GM23338 (cell line): ENCODE results near the gene MAP2K5. TPM values are rescaled to one million over a fixed set of nuclear protein-coding genes. Genes with fewer than 3 reads are reported as not detected.

Experiments used
- ATAC-seq: fragments of 200-7000 bp; cut with Tn5 transposase; 3 replicates; pipeline ENCODE4 v1.9.1; 2020
- DNase-seq: peaks from one replicate; pipeline ENCODE4 v3.0.0-alpha.2; 2015; ENCODE audit warnings: low spot score
- H2AFZ ChIP-seq: fragments of 200-600 bp; sonication (generic); 2 replicates; pipeline ENCODE4 v1.8.0; 2016; ENCODE audit warnings: antibody characterized with exemption, mild to moderate bottlenecking, moderate library complexity
- H3F3A ChIP-seq: fragments of 200-600 bp; sonication (generic); replicated peaks from 2 replicates; pipeline ENCODE4 v1.8.0; 2017; ENCODE audit warnings: antibody characterized with exemption, mixed run types, low read depth
- H3K27ac ChIP-seq: fragments of 200-600 bp; sonication (generic); 2 replicates; pipeline ENCODE4 v1.6.1; 2016; ENCODE audit warnings: low read depth
- H3K27me3 ChIP-seq: fragments of 200-600 bp; sonication (generic); 2 replicates; pipeline ENCODE4 v1.8.0; 2016; ENCODE audit warnings: mild to moderate bottlenecking, mixed run types, moderate library complexity; ENCODE audit not compliant: insufficient read depth
- H3K36me3 ChIP-seq: fragments of 200-600 bp; sonication (generic); 2 replicates; pipeline ENCODE4 v1.8.0; 2016; ENCODE audit warnings: mild to moderate bottlenecking; ENCODE audit not compliant: insufficient read depth
- H3K4me1 ChIP-seq: fragments of 200-600 bp; sonication (generic); 2 replicates; pipeline ENCODE4 v1.8.0; 2016; ENCODE audit warnings: mild to moderate bottlenecking, moderate library complexity; ENCODE audit not compliant: insufficient read depth
- H3K4me2 ChIP-seq: fragments of 200-600 bp; sonication (generic); 2 replicates; pipeline ENCODE4 v1.7.1; 2017; ENCODE audit warnings: mixed run types
- H3K4me3 ChIP-seq: fragments of 200-600 bp; sonication (generic); 2 replicates; pipeline ENCODE4 v1.6.1; 2016; ENCODE audit warnings: mixed run types
- H3K79me2 ChIP-seq: fragments of 200-600 bp; sonication (generic); replicated peaks from 2 replicates; pipeline ENCODE4 v1.8.0; 2017; ENCODE audit warnings: mild to moderate bottlenecking; ENCODE audit not compliant: insufficient read depth
- H3K9me2 ChIP-seq: fragments of 200-600 bp; sonication (generic); 2 replicates; pipeline ENCODE4 v1.8.0; 2017; ENCODE audit not compliant: insufficient read depth
- H4K20me1 ChIP-seq: fragments of 200-600 bp; sonication (generic); replicated peaks from 2 replicates; pipeline ENCODE4 v1.8.0; 2017; ENCODE audit warnings: mild to moderate bottlenecking; ENCODE audit not compliant: insufficient read depth
- H3K27ac Mint-ChIP-seq: 2 replicates; pipeline ENCODE4 v1.8.0; 2020; ENCODE audit warnings: inconsistent platforms, mild to moderate bottlenecking, moderate library complexity, mixed read lengths
- H3K27me3 Mint-ChIP-seq: 3 replicates; pipeline ENCODE4 v1.8.0; 2022; ENCODE audit warnings: low read depth, mild to moderate bottlenecking, moderate library complexity, mixed read lengths, inconsistent platforms; ENCODE audit not compliant: insufficient read depth, poor library complexity
- H3K36me3 Mint-ChIP-seq: 3 replicates; pipeline ENCODE4 v1.8.0; 2021; ENCODE audit warnings: low read depth, mild to moderate bottlenecking, inconsistent platforms, moderate library complexity, mixed read lengths
- H3K4me1 Mint-ChIP-seq: 3 replicates; pipeline ENCODE4 v1.8.0; 2020; ENCODE audit warnings: mild to moderate bottlenecking, inconsistent platforms, mixed read lengths
- H3K4me3 Mint-ChIP-seq: 3 replicates; pipeline ENCODE4 v1.8.0; 2021; ENCODE audit warnings: moderate library complexity, mild to moderate bottlenecking, inconsistent platforms, mixed read lengths
- H3K9me3 Mint-ChIP-seq: 3 replicates; pipeline ENCODE4 v1.8.0; 2020; ENCODE audit warnings: moderate library complexity, mild to moderate bottlenecking, inconsistent platforms, mixed read lengths
- CREB1 ChIP-seq: fragments of 250-450 bp; sonication (Bioruptor Pico); IDR thresholded peaks from 2 replicates; pipeline ENCODE4 v1.5.0; 2020; ENCODE audit warnings: low read depth, mild to moderate bottlenecking, moderate library complexity
- EZH2 ChIP-seq: fragments of 200-600 bp; sonication (generic); IDR thresholded peaks from one replicate; pipeline ENCODE4 v1.8.0; 2017; ENCODE audit warnings: antibody characterized with exemption, mild to moderate bottlenecking, low read depth; ENCODE audit not compliant: unreplicated experiment
- EZH2phosphoT487 ChIP-seq: fragments of 200-600 bp; sonication (generic); IDR thresholded peaks from one replicate; pipeline ENCODE4 v1.8.1; 2018; ENCODE audit warnings: antibody characterized with exemption; ENCODE audit not compliant: unreplicated experiment
- NANOG ChIP-seq: IDR thresholded peaks from 2 replicates; pipeline ENCODE4 v1.6.1; 2016; ENCODE audit warnings: antibody characterized with exemption, borderline replicate concordance
- POLR2AphosphoS5 ChIP-seq: IDR thresholded peaks from 2 replicates; pipeline ENCODE4 v1.6.1; 2016; ENCODE audit warnings: antibody characterized with exemption, low read depth
- STAT1 ChIP-seq: IDR thresholded peaks from one replicate; pipeline ENCODE4 v1.6.1; 2016; ENCODE audit warnings: antibody characterized with exemption; ENCODE audit not compliant: unreplicated experiment
- ZNF114 ChIP-seq: fragments of 250-450 bp; sonication (Bioruptor Pico); IDR thresholded peaks from 2 replicates; pipeline ENCODE4 v1.5.0; 2020; ENCODE audit warnings: mild to moderate bottlenecking, moderate library complexity
- ZNF331 ChIP-seq: fragments of 250-450 bp; sonication (Bioruptor Pico); IDR thresholded peaks from 2 replicates; pipeline ENCODE4 v1.5.0; 2020; ENCODE audit warnings: low read depth, mild to moderate bottlenecking, moderate library complexity
- polyA plus RNA-seq: library from polyadenylated mRNA; unstranded; fragments of >200 nt; fragmentation: Nextera tagmentation; extraction: Ambion mirVana; gene quantifications from 2 replicates; pipeline ENCODE4 v1.2.1, GENCODE V29; 2016
- total RNA-seq: library from RNA; depleted of rRNA; stranded (reverse); fragments of >200 nt; shearing (Covaris generic); gene quantifications from 2 replicates; pipeline ENCODE4 v1.2.3, GENCODE V29; 2014
- TF ChIP-seq, protein P1 (sequence below): IDR thresholded peaks from one replicate; pipeline ENCODE4 v1.6.1; 2018; ENCODE audit warnings: antibody characterized with exemption; ENCODE audit not compliant: unreplicated experiment
- TF ChIP-seq, protein P2 (sequence below), 2 experiments: fragments of 200-600 bp in 1 of 2; sonication (generic) in 1 of 2; conservative IDR thresholded peaks; 2 replicates each; pipeline versions ENCODE4 v1.5.1 to v1.6.1; 2016 to 2017; ENCODE audit warnings: antibody characterized with exemption in 2 of 2, low read depth in 2 of 2, mild to moderate bottlenecking in 2 of 2, moderate library complexity in 1 of 2
- TF ChIP-seq, protein P3 (sequence below): IDR thresholded peaks from 2 replicates; pipeline ENCODE4 v1.6.1; 2016; ENCODE audit warnings: antibody characterized with exemption
- TF ChIP-seq, protein P4 (sequence below): fragments of 250-450 bp; sonication (Bioruptor Pico); IDR thresholded peaks from 2 replicates; pipeline ENCODE4 v1.5.0; 2020; ENCODE audit warnings: mild to moderate bottlenecking, moderate library complexity

Gene MAP2K5
- total and polyA plus RNA-seq, 2 experiments from 2014 or later = 6.5 to 13.6 TPM

DNA sequence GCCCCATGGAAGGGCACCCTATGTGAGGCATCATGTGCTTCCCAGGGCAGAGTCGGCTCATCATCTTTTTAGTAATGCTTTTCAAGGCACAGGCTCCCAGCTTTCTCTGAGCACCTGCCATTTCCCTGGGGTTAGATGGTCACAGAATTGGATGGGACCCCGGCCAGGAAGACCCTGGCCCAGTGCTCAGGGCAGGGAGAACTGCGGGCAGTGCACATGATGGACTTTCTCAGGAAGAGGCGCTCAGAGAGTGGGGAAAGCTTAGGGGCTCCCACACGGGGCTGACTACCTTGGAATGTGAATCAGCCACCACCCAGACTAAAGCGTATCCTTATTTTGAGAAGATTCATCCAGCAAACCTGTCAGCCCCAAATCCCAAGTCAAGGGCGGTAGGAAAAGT is 266.3 kb downstream of the MAP2K5 start:
- no peaks in the 10 kb centered on the region for H4K20me1 ChIP-seq
- H3K27me3 Mint-ChIP-seq = peaks cover 23% of the 10 kb centered on the region
- H3K27ac Mint-ChIP-seq = no peak overlapping the region

More for the DNA sequence above, 266.3 kb downstream of the MAP2K5 start:
- no peaks in the 10 kb centered on the region for H3K27me3 ChIP-seq
- H2AFZ ChIP-seq = no peak overlapping the region
- no peaks in the 10 kb centered on the region for H3K36me3 ChIP-seq
- no peak for DNase-seq
- H3K9me3 Mint-ChIP-seq = no peaks in the 10 kb centered on the region
- H3K9me2 ChIP-seq = no peaks in the 10 kb centered on the region
- no peak for ATAC-seq
- H3K4me3 Mint-ChIP-seq = no peak overlapping the region
- TF ChIP-seq POLR2AphosphoS5 (no peak), NANOG (no peak), CREB1 (CRISPR knock-in tag) (no peak), ZNF331 (CRISPR knock-in tag) (no peak), EZH2phosphoT487 (no peak), EZH2 (no peak), STAT1 (no peak), ZNF114 (CRISPR knock-in tag) (no peak)
- TF ChIP-seq, protein P1, sequence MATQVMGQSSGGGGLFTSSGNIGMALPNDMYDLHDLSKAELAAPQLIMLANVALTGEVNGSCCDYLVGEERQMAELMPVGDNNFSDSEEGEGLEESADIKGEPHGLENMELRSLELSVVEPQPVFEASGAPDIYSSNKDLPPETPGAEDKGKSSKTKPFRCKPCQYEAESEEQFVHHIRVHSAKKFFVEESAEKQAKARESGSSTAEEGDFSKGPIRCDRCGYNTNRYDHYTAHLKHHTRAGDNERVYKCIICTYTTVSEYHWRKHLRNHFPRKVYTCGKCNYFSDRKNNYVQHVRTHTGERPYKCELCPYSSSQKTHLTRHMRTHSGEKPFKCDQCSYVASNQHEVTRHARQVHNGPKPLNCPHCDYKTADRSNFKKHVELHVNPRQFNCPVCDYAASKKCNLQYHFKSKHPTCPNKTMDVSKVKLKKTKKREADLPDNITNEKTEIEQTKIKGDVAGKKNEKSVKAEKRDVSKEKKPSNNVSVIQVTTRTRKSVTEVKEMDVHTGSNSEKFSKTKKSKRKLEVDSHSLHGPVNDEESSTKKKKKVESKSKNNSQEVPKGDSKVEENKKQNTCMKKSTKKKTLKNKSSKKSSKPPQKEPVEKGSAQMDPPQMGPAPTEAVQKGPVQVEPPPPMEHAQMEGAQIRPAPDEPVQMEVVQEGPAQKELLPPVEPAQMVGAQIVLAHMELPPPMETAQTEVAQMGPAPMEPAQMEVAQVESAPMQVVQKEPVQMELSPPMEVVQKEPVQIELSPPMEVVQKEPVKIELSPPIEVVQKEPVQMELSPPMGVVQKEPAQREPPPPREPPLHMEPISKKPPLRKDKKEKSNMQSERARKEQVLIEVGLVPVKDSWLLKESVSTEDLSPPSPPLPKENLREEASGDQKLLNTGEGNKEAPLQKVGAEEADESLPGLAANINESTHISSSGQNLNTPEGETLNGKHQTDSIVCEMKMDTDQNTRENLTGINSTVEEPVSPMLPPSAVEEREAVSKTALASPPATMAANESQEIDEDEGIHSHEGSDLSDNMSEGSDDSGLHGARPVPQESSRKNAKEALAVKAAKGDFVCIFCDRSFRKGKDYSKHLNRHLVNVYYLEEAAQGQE = no peak
- TF ChIP-seq, protein P2, sequence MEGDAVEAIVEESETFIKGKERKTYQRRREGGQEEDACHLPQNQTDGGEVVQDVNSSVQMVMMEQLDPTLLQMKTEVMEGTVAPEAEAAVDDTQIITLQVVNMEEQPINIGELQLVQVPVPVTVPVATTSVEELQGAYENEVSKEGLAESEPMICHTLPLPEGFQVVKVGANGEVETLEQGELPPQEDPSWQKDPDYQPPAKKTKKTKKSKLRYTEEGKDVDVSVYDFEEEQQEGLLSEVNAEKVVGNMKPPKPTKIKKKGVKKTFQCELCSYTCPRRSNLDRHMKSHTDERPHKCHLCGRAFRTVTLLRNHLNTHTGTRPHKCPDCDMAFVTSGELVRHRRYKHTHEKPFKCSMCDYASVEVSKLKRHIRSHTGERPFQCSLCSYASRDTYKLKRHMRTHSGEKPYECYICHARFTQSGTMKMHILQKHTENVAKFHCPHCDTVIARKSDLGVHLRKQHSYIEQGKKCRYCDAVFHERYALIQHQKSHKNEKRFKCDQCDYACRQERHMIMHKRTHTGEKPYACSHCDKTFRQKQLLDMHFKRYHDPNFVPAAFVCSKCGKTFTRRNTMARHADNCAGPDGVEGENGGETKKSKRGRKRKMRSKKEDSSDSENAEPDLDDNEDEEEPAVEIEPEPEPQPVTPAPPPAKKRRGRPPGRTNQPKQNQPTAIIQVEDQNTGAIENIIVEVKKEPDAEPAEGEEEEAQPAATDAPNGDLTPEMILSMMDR (conservative IDR thresholded peaks at IDR 0.05; ENCODE audit: low read depth in 2 of 2) = no peak
- TF ChIP-seq, protein P3, sequence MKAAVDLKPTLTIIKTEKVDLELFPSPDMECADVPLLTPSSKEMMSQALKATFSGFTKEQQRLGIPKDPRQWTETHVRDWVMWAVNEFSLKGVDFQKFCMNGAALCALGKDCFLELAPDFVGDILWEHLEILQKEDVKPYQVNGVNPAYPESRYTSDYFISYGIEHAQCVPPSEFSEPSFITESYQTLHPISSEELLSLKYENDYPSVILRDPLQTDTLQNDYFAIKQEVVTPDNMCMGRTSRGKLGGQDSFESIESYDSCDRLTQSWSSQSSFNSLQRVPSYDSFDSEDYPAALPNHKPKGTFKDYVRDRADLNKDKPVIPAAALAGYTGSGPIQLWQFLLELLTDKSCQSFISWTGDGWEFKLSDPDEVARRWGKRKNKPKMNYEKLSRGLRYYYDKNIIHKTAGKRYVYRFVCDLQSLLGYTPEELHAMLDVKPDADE = no peak
- TF ChIP-seq, protein P4, sequence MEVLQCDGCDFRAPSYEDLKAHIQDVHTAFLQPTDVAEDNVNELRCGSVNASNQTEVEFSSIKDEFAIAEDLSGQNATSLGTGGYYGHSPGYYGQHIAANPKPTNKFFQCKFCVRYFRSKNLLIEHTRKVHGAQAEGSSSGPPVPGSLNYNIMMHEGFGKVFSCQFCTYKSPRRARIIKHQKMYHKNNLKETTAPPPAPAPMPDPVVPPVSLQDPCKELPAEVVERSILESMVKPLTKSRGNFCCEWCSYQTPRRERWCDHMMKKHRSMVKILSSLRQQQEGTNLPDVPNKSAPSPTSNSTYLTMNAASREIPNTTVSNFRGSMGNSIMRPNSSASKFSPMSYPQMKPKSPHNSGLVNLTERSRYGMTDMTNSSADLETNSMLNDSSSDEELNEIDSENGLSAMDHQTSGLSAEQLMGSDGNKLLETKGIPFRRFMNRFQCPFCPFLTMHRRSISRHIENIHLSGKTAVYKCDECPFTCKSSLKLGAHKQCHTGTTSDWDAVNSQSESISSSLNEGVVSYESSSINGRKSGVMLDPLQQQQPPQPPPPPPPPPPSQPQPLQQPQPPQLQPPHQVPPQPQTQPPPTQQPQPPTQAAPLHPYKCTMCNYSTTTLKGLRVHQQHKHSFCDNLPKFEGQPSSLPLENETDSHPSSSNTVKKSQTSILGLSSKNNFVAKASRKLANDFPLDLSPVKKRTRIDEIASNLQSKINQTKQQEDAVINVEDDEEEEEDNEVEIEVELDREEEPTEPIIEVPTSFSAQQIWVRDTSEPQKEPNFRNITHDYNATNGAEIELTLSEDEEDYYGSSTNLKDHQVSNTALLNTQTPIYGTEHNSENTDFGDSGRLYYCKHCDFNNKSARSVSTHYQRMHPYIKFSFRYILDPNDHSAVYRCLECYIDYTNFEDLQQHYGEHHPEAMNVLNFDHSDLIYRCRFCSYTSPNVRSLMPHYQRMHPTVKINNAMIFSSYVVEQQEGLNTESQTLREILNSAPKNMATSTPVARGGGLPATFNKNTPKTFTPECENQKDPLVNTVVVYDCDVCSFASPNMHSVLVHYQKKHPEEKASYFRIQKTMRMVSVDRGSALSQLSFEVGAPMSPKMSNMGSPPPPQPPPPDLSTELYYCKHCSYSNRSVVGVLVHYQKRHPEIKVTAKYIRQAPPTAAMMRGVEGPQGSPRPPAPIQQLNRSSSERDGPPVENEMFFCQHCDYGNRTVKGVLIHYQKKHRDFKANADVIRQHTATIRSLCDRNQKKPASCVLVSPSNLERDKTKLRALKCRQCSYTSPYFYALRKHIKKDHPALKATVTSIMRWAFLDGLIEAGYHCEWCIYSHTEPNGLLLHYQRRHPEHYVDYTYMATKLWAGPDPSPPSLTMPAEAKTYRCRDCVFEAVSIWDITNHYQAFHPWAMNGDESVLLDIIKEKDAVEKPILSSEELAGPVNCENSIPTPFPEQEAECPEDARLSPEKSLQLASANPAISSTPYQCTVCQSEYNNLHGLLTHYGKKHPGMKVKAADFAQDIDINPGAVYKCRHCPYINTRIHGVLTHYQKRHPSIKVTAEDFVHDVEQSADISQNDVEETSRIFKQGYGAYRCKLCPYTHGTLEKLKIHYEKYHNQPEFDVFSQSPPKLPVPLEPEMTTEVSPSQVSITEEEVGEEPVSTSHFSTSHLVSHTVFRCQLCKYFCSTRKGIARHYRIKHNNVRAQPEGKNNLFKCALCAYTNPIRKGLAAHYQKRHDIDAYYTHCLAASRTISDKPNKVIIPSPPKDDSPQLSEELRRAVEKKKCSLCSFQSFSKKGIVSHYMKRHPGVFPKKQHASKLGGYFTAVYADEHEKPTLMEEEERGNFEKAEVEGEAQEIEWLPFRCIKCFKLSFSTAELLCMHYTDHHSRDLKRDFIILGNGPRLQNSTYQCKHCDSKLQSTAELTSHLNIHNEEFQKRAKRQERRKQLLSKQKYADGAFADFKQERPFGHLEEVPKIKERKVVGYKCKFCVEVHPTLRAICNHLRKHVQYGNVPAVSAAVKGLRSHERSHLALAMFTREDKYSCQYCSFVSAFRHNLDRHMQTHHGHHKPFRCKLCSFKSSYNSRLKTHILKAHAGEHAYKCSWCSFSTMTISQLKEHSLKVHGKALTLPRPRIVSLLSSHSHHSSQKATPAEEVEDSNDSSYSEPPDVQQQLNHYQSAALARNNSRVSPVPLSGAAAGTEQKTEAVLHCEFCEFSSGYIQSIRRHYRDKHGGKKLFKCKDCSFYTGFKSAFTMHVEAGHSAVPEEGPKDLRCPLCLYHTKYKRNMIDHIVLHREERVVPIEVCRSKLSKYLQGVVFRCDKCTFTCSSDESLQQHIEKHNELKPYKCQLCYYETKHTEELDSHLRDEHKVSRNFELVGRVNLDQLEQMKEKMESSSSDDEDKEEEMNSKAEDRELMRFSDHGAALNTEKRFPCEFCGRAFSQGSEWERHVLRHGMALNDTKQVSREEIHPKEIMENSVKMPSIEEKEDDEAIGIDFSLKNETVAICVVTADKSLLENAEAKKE (CRISPR knock-in tag) = no peak
- no peaks in the 10 kb centered on the region; the same call in 2 of the 3 replicates for H3K36me3 Mint-ChIP-seq
- H3K79me2 ChIP-seq = no peaks in the 10 kb centered on the region
- H3K4me2 ChIP-seq = no peak overlapping the region
- H3K27ac ChIP-seq = no peak overlapping the region
- peaks cover 13% of the 10 kb centered on the region for H3K4me1 ChIP-seq
- peaks cover 39% of the 10 kb centered on the region for H3K4me1 Mint-ChIP-seq
- H3F3A ChIP-seq = no peaks in the 10 kb centered on the region
- H3K4me3 ChIP-seq = no peak overlapping the region
